Keratinocyte (primary cell): ENCODE results near the gene SETBP1. TPM values are rescaled to one million over a fixed set of nuclear protein-coding genes. Genes with fewer than 3 reads are reported as not detected.

Experiments used
- DNase-seq: peaks from one replicate; pipeline ENCODE4 v3.0.0-alpha.2; 2011; ENCODE audit warnings: low read depth, missing footprints, low spot score
- FAIRE-seq: peaks from 2 replicates; lab custom pipeline; 2011; peaks lifted over from hg19 to GRCh38; lab: Jason Lieb, UNC
- H2AFZ ChIP-seq: 2 replicates; pipeline ENCODE4 v1.6.0; 2012; ENCODE audit warnings: low read length, control low read depth, inconsistent platforms; ENCODE audit not compliant: control insufficient read depth
- H3K27ac ChIP-seq: 2 replicates; pipeline ENCODE4 v1.5.1; 2011; ENCODE audit warnings: low read length; ENCODE audit not compliant: control insufficient read depth, insufficient read depth
- H3K27me3 ChIP-seq: 3 replicates; pipeline ENCODE4 v1.6.0; 2011; ENCODE audit warnings: low read length; ENCODE audit not compliant: control insufficient read depth, insufficient read depth; ENCODE audit errors: extremely low read depth
- H3K36me3 ChIP-seq, 2 experiments: 2 replicates in 1 of 2; 3 replicates in 1 of 2; pipeline ENCODE4 v1.5.1; 2011; ENCODE audit warnings: low read length in 2 of 2, mild to moderate bottlenecking in 1 of 2; ENCODE audit not compliant: control insufficient read depth in 2 of 2, insufficient read depth in 2 of 2; ENCODE audit errors: extremely low read depth in 1 of 2
- H3K4me1 ChIP-seq: 3 replicates; pipeline ENCODE4 v1.5.1; 2011; ENCODE audit warnings: low read length; ENCODE audit not compliant: control insufficient read depth, insufficient read depth; ENCODE audit errors: extremely low read depth
- H3K4me2 ChIP-seq: 3 replicates; pipeline ENCODE4 v1.6.0; 2011; ENCODE audit warnings: low read depth, low read length; ENCODE audit not compliant: control insufficient read depth, insufficient read depth; ENCODE audit errors: extremely low read depth
- H3K4me3 ChIP-seq, 3 experiments: fragments of 200-600 bp in 1 of 3; sonication (generic) in 1 of 3; 2 replicates in 2 of 3; 3 replicates in 1 of 3; pipeline ENCODE4 v1.5.1; 2011 to 2016; ENCODE audit warnings: low read length in 3 of 3, mild to moderate bottlenecking in 3 of 3, control low read depth in 2 of 3, inconsistent platforms in 1 of 3, low read depth in 1 of 3, mixed read lengths in 1 of 3, mixed run types in 1 of 3, moderate library complexity in 1 of 3; ENCODE audit not compliant: control insufficient read depth in 2 of 3, insufficient read depth in 2 of 3; ENCODE audit errors: extremely low read depth in 1 of 3
- H3K79me2 ChIP-seq: 2 replicates; pipeline ENCODE4 v1.6.0; 2012; ENCODE audit warnings: low read length; ENCODE audit not compliant: control insufficient read depth, insufficient read depth
- H3K9ac ChIP-seq: 3 replicates; pipeline ENCODE4 v1.6.0; 2011; ENCODE audit warnings: low read length; ENCODE audit not compliant: control insufficient read depth, insufficient read depth; ENCODE audit errors: extremely low read depth
- H3K9me1 ChIP-seq: 3 replicates; pipeline ENCODE4 v1.6.0; 2011; ENCODE audit warnings: low read length; ENCODE audit not compliant: control insufficient read depth, insufficient read depth; ENCODE audit errors: extremely low read depth
- H3K9me3 ChIP-seq: 2 replicates; pipeline ENCODE4 v1.5.1; 2012; ENCODE audit warnings: low read depth, low read length; ENCODE audit not compliant: control insufficient read depth
- H4K20me1 ChIP-seq: 3 replicates; pipeline ENCODE4 v1.6.0; 2011; ENCODE audit warnings: low read length; ENCODE audit not compliant: control insufficient read depth, insufficient read depth; ENCODE audit errors: extremely low read depth
- EZH2 ChIP-seq: IDR thresholded peaks from one replicate; pipeline ENCODE4 v1.6.1; 2012; ENCODE audit warnings: inconsistent platforms, mild to moderate bottlenecking, low read length, moderate library complexity
- dilution Hi-C: fragments of 300-500 bp; cut with MboI; formaldehyde crosslinking; loops from one replicate; pipeline ENCODE4 v1.7.0; 2020; ENCODE audit warnings: low sequenced_read_pairs; ENCODE audit not compliant: extremely low pct_ligation_motif_present
- polyA plus RNA-seq, 5 experiments: library from polyadenylated mRNA; depleted of rRNA in 3 of 5; stranded (reverse) in 3 of 5; stranded (forward) in 1 of 5; unstranded in 1 of 5; fragments of >200 nt; gene quantifications; 1 replicate in 1 of 5; 2 replicates in 3 of 5; 3 replicates in 1 of 5; pipeline versions ENCODE4 v1.2.1 to v1.2.3, GENCODE V29; 2011 to 2012; ENCODE audit warnings: missing spikeins in 2 of 5, low read depth in 1 of 5, low replicate concordance in 1 of 5
- TF ChIP-seq, protein P1 (sequence below), 3 experiments: IDR thresholded peaks in 1 of 3; conservative IDR thresholded peaks in 1 of 3; optimal IDR thresholded peaks in 1 of 3; 2 replicates in 2 of 3; 3 replicates in 1 of 3; pipeline versions ENCODE3 to v1.5.1; 2011; ENCODE audit warnings: low read length in 3 of 3, mild to moderate bottlenecking in 3 of 3, moderate library complexity in 2 of 3, control low read depth in 1 of 3, inconsistent platforms in 1 of 3; ENCODE audit not compliant: insufficient read depth in 2 of 3; ENCODE audit errors: extremely low read depth in 1 of 3

The SETBP1 gene
- polyA plus RNA-seq, 1 donor (not counting 4 experiments of a cell fraction or from before 2014, with no cell fraction given), result 3.3 TPM

DNA sequence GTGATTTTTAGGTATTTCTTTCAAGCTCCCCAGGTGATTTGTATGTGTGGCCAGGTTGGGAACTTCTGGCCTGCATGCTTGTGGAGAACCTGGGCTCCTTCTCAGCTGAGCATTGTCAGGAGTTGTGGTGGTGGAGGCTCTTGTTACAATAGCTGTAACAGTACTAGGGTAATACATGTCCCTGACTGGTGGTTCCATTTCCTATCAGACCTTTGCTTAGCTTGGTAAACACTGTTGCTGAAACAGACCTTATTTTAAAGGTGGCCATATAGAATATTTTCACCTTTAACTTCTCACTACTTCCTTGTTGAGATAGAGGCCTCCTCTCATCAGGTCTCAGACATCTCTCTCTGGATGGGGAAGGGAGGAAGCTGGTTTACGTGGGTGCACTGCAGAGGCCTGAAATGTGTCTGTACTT is 79.2 kb downstream of the SETBP1 start:
- Histone ChIP-seq H2AFZ (no peak overlapping the region), H3K4me1 (no peaks in the 10 kb centered on the region), H4K20me1 (no peaks in the 10 kb centered on the region), H3K79me2 (no peaks in the 10 kb centered on the region), H3K9me3 (no peaks in the 10 kb centered on the region), H3K36me3 (no peaks in the 10 kb centered on the region), H3K4me2 (no peak overlapping the region), H3K4me3 (no peak overlapping the region), H3K9ac (no peak overlapping the region), H3K27ac (no peak overlapping the region), H3K9me1 (no peaks in the 10 kb centered on the region), H3K27me3 (no peaks in the 10 kb centered on the region)
- no peak for TF ChIP-seq EZH2
- TF ChIP-seq, protein P1, sequence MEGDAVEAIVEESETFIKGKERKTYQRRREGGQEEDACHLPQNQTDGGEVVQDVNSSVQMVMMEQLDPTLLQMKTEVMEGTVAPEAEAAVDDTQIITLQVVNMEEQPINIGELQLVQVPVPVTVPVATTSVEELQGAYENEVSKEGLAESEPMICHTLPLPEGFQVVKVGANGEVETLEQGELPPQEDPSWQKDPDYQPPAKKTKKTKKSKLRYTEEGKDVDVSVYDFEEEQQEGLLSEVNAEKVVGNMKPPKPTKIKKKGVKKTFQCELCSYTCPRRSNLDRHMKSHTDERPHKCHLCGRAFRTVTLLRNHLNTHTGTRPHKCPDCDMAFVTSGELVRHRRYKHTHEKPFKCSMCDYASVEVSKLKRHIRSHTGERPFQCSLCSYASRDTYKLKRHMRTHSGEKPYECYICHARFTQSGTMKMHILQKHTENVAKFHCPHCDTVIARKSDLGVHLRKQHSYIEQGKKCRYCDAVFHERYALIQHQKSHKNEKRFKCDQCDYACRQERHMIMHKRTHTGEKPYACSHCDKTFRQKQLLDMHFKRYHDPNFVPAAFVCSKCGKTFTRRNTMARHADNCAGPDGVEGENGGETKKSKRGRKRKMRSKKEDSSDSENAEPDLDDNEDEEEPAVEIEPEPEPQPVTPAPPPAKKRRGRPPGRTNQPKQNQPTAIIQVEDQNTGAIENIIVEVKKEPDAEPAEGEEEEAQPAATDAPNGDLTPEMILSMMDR (optimal IDR thresholded peaks at IDR 0.05 in 1 of 3, IDR thresholded peaks at IDR 0.05 in 1 of 3, conservative IDR thresholded peaks at IDR 0.05 in 1 of 3; ENCODE audit: extremely low read depth in 1 of 3, insufficient read depth in 2 of 3, low read length in 3 of 3), result no peak
- dilution Hi-C loops, result no loop called here
- no peak for DNase-seq
- FAIRE-seq, result peak; percentile 13

DNA sequence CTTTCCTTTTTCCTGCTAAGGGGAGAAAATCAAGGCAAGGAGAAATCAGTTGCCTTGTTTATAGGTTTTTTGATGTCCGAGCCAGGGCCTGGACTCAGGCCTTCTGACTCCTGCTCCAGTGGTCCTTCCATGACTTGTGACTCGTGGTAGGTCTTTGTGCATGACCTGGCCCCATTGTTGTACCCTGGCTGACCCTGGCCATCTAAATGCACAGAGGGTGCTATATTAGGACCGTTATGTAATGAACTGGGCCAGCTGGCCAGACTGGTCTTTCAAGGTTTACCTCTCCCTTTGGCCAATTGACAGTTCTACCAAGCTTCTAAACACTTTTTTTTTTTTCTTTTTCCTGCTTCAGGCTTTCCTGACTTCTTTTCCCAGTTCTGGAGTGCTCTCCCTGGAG is 81.1 kb downstream of the SETBP1 start:
- H3K27me3 ChIP-seq, result no peaks in the 10 kb centered on the region
- no peak overlapping the region for H3K4me3 ChIP-seq
- no peaks in the 10 kb centered on the region for H3K36me3 ChIP-seq
- no peak overlapping the region for H3K4me2 ChIP-seq
- no peaks in the 10 kb centered on the region for H3K9me1 ChIP-seq
- no peak overlapping the region for H2AFZ ChIP-seq
- H4K20me1 ChIP-seq, result no peaks in the 10 kb centered on the region
- dilution Hi-C loops, result no loop called here
- DNase-seq (no peak), FAIRE-seq (no peak)
- no peaks in the 10 kb centered on the region for H3K9me3 ChIP-seq
- no peak overlapping the region for H3K9ac ChIP-seq
- H3K79me2 ChIP-seq, result no peaks in the 10 kb centered on the region
- H3K4me1 ChIP-seq, result no peaks in the 10 kb centered on the region
- TF ChIP-seq, protein P1 (optimal IDR thresholded peaks at IDR 0.05 in 1 of 3, IDR thresholded peaks at IDR 0.05 in 1 of 3, conservative IDR thresholded peaks at IDR 0.05 in 1 of 3; ENCODE audit: extremely low read depth in 1 of 3, insufficient read depth in 2 of 3, low read length in 3 of 3), result no peak
- no peak for TF ChIP-seq EZH2
- no peak overlapping the region for H3K27ac ChIP-seq
